Measurements from ENCODE around the gene RACK1.
"Not testable (repeated sequence)": the region's sequence is repeated elsewhere in the genome, so short reads cannot be mapped to it uniquely, and the experiment has no call there.

Gene RACK1

DNA sequence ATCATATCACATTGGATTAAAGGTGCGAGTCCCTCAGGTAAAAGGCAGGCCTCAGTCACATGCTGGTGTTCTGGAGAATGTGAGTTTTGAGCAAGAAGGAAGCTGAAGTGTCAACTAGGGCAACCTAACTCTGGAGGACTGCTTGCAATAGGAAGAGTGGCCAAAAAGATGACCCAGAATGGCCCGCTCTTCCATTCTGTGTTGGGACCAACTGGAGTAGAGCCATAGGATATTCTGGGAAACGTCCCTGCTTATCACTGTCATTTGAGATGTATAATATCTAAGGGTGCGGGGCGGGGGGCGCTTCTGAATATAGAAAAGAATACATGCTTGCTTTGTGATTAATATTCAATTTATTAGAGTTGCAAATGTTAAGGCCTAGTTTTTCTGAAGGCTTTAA is 31.6 kb downstream of the RACK1 start:
- no peak for DNase-seq

DNA sequence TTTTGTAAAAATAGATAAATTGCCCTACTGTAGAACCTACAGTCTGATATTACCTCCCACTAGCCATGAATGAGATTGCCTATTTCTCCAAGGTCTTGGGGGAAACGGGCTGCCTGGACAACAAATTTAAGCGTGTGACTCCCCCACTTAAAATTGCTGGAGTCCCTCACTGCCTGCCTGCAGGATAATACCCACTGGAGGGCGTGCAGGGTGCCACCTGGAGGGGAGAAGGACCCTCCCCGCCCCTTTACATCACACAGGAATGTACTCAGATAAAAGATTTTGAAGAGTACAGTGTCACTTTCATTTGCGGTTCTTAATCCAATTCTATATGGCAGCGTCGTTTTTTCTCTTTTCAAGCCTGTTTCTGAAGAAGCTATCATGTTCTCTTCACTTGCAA is 32.5 kb downstream of the RACK1 start:
- DNase-seq: no peak

DNA sequence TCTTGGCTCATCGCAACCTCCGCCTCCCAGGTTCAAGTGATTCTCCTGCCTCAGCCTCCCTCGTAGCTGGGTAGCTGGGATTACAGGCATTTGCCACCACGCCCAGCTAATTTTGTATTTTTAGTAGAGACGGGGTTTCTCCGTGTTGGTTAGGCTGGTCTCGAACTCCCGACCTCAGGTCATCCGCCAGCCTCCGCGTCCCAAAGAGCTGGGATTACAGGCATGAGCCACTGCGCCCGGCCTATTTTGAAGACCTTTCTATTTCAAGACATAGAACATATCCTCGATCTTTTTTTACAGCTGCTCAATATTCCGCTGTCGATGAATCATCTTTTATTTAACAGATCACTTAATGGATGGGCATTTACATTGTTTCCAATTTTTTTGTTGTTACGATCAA is 33.0 kb downstream of the RACK1 start:
- DNase-seq: not testable (repeated sequence)

DNA sequence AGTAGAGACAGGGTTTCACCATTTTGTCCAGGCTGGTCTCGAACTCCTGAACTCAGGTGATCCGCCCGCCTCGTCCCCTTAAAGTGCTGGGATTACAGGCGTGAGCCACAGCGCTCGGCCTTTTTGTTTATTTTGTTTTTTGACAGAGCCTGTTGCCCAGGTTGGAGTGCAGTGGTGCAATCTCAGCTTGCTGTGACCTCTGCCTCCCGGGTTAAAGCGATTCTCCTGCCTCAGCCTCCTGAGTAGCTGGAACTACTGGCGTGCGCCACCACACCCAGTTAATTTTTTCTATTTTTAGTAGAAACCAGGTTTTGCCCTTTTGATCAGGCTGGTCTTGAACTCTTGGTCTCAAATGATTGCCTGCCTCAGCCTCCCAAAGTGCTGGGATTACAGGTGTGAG is 33.6 kb downstream of the RACK1 start:
- not testable (repeated sequence) for DNase-seq

DNA sequence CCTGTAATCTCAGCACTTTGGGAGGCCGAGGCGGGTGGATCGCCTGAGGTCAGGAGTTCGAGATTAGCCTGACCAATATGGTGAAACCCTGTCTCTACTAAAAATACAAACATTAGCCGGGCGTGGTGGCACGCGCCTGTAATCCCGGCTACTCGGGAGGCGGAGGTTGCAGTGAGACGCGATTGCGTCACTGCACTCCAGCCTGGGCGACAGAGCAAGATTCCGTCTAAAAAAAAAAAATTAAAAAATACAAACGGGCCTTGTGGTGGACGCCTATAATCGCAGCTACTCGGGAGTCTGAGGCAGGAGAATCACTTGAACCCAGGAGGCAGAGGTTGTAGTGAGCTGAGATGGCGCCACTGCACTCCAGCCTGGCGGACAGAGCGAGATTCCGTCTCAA is 34.7 kb downstream of the RACK1 start:
- DNase-seq: not testable (repeated sequence)

DNA sequence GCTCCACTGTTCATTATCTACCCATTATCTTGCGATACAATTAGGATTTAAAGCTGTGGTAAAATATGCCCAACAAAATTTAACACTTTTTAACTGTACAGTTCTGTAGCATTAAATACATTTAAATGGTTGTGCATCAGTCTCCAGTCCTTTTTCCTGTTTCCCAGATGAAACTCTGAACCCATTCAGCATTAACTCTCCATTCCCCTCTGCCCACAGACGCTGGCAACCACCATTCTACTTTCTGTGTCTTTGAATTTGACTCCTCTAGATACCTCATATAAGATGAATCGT is 35.8 kb downstream of the RACK1 start:
- DNase-seq: no peak

DNA sequence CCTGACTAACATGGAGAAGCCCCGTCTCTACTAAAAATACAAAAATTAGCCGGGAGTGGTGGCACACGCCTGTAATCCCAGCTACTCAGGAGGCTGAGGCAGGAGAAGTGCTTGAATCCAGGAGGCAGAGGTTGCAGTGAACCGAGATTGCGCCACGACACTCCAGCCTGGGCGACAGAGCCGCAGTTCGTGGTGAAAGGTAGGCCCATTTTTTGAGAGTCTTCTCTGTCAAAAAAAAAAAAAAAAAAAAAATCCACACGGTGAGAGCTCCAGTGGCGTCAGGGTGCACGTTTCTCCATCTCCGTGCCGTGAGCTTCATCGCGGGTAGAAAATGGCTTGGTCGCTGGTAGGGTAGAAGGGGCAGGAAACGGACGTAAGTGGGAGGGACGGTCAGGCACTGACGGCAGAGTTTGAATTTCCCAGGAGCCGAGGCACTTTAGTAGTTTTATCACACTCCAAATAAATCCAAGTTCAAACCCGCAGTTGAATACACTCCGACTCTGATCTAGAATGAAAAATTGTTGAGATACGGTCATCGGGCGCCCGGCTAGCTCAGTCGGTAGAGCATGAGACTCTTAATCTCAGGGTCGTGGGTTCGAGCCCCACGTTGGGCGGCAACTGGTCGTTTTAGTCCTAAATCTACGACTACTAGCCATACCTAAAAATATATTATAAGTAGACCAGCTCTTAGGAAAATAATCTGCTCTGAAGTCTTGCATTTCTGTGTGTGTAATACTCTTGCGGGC is 36.3 kb downstream of the RACK1 start:
- peak; percentile 86 for DNase-seq

DNA sequence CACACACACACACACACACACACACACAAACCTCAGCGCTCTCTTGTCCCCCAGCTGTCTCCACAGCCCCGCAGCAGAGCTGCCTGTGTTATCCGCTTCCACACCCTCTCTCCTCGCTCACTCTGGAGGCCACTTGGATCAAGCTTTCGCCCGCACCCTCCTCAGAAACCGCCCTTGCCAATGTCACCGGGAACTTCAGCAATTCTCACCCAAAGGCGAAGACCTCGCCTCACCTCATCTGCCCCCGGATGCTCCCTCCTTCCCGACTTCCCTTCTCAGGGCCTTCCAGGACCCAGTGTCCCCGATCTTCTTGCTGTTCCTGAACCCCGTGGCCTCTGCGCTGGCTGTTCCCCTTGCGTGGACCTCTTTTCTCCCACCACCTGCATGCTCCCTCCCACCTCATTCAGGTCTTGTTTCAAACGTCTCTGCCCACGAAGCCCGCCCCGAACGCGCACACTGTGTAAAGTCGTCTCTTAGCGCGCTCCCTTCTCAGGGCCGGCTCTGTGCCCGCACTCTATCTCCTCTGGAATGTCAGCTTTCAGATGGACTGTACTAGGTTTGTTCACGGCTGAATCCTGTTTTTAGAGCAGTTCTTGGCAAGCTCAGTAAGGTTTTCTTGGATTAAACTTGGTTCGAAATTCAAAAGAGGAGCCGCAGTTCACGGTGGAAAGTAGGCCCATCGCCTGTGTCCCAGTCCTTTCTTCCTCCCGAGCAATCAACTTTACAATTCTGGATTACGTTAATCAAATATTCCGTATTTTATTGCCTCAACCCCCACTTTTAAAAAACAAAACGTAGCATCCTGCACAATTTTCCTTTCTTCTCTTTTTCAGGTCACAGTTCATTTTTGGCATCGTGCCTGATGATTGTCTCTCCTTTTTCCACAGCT is 37.7 kb downstream of the RACK1 start:
- DNase-seq: peak; percentile 39

DNA sequence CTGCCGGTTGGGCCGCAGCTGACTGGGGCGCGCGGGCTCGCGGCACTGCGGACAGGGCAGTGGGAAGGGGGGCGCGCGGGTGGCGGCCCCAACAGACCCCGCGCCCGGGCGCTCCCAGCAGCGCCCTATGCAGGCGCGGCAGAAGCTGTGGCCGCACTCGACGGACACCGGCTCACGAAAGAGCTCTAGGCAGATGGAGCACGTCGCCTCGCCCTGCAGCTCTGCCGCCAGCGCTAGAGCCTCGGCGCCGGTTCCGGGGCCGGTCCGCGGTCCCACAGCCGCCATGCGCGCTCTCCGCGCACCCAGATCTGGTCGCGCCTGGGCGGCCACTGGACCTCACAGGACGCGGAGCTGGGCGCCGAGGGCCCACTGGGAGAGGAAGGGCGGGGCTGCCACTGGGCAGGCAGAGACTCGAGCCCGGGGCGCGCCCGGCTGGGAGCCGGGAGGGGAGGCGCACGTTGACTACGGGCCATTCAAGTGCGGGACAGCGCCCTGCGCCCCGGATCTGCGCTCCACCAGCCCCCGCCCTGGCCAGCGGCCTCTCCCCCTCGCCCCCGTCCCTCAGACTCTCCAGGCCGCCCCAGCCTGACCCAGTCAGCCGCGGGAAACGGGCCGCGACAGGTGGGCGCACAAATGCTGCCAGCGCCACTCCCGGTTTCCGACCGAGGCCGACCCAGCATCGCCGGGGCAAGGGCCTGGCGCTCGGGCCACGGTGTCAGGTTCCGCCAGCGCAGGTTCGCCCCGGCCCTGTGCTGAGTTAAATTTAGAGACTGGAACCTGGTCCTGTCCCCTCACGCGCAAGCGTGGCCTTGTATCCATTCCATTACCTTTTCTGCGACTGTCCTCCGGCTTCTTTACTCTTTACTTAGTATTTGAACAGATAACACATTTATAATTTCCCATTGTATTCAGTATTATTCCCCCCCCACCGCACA is 38.6 kb downstream of the RACK1 start, which contains the start of gene TRIM7:
TRIM7 (minus strand) TSS at position 371 of the 935 bp plus-strand sequence; CDS start at position 285, 86 bp downstream.
- peak; percentile 32 for DNase-seq

DNA sequence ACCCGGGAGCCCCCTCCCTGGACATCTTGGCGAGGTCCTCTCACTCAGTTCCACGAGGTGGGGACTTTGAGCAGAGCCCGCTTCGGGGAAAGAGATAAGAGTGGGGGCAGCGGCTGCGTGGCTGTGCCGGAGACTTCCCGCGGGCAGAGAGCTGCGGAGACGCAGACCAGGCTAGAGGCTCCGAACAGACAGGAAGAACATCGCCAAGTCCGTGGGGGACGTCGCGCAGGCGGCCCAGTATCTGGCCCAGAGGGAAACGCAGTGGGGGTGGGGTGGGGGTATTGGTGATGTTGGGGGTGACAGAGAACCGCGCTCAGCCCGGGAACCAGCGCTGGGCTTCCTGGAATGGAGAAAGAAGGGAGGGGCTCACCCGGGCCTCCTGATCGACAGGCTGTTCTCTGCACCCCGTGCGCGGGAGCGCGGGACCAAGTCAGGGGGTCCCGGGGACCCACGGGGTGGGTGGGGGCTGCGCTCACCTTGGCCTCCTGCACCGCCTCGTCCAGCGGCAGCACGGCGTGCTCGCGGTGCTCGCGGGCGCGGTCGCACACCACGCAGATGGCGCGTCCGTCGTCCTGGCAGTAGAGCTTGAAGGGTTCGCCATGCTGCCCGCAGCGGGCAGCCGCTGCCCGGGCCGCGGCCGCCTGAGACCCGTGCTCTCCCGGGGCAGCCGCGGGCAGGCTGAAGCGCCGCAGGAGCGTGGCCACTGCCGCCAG is 39.4 kb downstream of the RACK1 start:
- DNase-seq: no peak

DNA sequence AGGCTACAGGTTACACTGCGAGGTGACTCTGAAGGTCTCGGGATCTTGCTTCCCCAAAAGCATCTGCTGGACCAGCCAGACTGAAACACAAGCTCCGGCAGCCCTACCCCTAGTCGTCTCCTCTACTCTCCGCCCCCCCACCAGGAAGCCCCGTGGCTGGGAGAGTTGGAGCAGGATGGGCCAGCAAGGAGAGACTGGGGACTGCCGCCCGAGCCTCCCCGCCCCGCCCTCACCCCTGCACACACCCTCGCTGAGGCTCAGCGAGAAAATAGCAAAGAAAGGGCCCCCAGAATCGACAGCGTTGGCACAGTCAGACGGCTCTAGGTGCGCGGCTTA is 40.0 kb downstream of the RACK1 start:
- no peak for DNase-seq

DNA sequence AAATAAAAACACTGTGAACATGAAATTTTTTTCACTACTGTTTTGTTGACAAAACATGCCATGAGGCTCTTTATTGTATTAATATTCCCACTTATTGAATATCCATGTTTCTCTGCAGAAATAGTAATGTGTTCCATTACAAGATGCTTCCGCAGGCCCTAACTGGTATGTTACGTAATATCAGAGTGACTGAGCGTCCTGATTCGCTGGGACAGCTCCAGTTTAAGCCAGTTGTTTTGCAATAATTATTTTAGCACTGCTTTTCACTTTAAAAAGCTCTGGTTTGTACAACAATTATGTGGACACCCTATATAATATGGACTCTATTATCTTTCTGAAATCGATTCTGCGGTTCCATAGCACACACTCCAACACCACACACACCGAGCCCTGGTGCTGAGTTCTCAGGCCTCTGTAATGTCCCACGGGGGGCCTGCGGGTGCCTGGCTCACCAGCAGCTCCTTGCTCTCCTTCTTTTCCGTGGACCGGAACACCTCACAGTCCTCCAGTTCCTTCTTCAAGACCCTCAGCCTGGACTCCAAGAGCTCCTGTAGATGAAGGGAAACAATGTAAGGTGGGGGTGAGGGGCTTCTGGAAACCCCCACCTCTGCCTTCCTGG is 40.5 kb downstream of the RACK1 start:
- DNase-seq: no peak

DNA sequence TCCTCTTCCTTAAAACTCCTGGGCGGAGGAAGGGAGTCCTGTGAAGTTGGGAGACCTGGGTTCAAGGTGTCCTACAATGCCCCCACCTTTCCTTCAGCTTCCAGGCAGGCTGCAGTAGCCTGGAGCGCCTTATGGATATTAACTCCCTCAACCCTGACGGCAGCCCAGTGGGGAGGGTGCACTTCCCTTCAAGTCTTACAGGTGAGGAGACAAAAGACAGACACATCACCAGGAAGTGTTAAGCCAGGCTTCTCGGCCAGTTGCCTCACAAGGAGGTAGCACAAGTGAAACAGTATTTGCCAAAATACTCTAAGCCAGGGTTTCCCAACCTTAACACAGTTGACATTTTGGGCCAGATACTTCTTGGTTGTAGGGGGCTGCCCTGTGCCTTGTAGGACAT is 42.9 kb downstream of the RACK1 start:
- DNase-seq: no peak

DNA sequence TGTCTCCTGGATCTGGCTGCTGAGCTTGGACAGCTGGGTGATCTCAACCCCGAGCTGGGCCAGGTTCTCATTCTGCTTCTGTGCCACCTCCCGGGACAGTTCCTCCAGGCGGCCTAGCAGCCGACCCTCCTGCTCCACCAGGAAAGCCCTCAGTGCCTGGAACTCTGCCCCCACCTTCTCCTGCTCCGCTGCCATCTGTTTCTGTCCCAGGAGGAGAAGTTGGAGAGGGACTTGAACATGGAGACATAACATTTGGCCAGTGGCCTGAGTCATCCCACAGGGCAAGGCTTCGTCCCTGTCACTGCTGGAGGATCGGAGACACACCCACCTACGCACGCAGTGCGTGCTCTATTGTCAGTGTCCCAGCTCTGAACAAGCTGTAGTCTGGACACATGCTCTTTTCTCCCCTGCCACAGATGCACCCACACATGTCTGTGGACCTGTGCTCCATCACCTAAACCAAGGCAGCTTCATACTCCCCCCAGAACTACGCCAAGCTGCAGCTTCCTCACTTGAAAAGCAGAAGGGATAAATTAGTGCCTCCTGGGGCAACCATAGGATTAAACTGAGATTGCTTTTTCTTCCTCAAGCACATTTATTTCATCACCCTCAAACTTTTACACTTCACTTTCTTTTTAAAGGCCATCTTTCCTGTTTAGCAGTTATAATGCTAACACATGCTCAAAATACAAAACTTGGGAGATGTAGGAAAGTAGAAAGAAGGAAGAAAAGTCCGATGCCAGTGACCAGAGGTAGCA is 43.6 kb downstream of the RACK1 start:
- no peak for DNase-seq

DNA sequence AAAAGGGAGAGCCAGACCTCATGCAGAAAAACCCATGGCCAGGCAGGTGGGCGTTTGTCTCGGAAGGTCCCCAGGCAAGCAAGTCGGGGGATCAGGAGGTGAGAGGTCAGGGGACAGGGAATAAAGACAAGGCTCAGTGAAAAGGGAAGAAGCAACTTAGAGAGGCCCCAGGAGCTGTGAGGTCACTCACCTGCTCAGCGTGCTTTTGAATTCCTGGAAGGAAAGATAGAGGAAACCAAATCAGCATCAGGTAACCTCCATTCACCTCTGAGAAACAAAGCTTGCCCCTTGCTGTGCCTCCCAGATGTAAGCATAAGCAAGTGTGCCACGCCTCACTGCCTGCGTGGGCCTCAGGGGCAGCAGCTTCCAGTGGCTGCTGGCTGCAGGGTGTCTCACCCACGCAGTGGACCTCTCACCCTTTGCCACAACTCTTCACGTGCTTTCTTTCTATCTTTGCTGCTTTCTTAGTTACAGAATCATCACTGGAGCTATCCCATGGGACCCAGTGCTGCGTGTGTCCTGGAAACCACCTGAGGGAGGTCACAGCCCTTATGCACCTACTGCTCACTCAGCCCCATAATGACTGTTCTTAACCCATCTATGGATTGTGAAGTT is 44.7 kb downstream of the RACK1 start:
- no peak for DNase-seq

DNA sequence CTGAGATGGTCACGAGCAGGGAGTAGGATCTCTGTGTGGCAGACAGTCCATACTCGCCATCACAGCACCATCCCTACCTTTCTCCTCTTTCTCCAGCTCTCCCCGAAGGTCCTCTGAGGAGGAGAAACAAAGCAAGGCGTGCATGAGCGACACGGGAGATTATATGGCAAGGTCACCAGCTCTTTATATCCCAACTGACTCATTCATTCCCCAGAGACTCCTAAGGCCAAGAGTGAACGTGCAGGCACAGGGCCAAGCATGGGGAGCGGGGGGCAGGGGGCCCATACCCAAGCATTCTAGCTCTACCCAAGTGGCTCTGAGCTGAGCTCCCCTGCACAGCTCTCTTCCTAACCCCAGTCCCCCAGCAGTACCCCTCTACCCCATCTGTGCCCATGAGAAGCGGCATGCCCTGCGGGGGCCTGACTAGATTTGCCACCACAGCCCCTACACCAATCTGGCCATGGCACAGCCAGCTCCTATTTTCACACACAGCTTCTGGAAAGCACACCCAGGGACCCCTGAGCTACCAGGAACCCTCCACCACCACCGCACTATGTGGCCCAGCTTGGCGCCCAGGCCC is 45.5 kb downstream of the RACK1 start:
- DNase-seq: no peak

DNA sequence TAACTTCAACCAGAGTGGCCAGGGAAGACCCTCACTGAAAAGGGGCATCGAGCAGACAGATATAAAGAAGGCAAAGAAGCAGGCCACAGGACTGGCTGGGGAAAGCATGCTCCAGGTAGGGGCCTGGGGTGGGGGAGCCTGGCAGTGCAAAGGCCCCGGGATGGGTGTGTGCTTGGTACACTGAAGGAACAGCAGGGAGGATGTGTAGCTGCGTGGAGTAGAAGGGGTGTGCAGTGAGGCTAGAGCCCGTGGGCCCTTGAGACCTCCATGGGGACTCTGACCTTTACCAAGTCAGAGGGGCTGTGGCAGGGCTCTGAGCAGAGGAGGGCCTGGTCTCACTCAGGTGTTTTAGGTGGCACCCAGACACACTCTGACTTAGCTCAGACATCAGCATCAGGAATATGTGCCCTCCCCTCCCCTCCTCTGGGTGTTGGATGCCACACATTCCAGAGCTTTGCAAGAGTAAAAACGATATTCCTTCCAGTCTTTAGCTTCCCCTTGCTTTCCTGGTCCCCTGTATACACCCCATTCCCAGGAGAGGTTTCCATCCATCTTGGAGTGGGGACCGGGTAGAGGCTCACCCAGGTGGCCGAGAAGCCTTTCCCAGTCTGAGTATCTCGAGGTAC is 46.3 kb downstream of the RACK1 start:
- DNase-seq: no peak

DNA sequence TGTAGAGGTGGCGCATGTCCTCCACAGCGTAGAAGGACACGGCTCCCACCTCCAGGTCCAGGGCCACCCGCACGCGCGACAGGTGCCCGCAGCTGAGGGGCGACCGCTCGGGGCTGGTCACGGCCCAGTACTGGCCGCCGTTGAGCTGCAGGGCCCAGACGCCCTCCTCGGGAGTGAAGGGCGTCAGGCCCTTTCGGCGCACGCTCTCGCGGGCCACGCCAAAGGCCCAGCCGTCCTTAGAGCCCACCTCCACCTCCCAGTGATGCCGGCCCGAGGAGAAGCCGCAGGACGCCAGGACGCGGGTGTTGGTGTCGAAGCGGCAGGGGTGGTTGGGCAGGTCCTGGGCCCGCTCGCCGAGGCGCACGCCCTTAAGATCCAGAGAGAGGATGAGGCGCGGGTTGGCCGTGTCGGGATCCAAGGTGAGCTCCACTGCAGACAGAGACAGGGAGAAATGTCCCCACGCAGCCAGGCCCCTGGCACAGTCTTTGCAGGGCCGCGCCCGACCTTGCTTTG is 48.4 kb downstream of the RACK1 start:
- no peak for DNase-seq

DNA sequence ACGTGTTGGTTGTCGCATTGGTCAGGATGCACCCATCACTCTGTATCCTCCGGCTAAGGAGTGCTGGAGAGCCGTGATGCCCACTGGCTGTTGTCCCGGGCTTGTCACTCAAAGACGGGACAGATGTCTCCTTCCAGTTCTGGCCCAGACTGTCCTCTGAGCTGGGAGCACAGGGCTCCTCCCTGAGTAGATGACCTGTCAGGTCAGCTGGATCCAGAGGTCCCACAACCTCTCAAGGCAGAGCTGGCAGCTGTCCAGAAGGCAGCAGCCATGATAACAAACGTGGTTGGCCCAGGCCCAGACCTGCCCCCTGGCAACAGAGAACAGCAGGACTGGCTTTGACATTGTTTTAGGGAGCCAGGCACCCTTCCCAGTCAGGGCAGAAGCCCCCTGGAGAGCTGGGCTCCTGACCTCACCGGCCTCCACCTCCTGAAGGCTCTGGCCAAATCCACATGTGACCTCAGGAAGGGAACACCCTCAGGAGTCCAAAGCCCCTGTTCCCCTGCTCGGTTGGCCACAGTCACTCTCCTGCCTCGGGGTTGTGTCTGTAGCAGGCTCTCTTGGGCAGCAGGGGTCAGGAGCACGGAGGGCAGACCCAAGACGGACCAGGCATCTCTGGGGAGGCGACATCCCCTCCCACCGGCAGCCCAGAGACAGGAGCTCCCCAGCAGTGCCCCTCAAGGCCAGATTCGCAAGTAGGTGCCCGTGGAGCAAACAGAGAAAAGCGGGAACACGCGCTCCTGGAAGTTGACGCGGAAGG is 49.0 kb downstream of the RACK1 start:
- DNase-seq: no peak
